DMS114 treated with DMSO at 0.1 percent for 48 hours (cell line): ENCODE data around the gene XPA.
A peak's percentile ranks its signal among the peaks of the same experiment; 100 is the strongest.
"Not testable (repeated sequence)": the region's sequence is repeated elsewhere in the genome, so short reads cannot be mapped to it uniquely, and the experiment has no call there.

Experiments used
- DNase-seq: peaks from one replicate; lab custom pipeline; 2025; ENCODE audit not compliant: unreplicated experiment; lab: John Stamatoyannopoulos, UW

The XPA gene

GRCh38 chr9:97696803-97697601 lies at the start of gene XPA:
Gene XPA (minus strand): TSS chr9:97697340. CDS start chr9:97697292, 48 bp downstream.
- peak; percentile 81 for DNase-seq

DNA sequence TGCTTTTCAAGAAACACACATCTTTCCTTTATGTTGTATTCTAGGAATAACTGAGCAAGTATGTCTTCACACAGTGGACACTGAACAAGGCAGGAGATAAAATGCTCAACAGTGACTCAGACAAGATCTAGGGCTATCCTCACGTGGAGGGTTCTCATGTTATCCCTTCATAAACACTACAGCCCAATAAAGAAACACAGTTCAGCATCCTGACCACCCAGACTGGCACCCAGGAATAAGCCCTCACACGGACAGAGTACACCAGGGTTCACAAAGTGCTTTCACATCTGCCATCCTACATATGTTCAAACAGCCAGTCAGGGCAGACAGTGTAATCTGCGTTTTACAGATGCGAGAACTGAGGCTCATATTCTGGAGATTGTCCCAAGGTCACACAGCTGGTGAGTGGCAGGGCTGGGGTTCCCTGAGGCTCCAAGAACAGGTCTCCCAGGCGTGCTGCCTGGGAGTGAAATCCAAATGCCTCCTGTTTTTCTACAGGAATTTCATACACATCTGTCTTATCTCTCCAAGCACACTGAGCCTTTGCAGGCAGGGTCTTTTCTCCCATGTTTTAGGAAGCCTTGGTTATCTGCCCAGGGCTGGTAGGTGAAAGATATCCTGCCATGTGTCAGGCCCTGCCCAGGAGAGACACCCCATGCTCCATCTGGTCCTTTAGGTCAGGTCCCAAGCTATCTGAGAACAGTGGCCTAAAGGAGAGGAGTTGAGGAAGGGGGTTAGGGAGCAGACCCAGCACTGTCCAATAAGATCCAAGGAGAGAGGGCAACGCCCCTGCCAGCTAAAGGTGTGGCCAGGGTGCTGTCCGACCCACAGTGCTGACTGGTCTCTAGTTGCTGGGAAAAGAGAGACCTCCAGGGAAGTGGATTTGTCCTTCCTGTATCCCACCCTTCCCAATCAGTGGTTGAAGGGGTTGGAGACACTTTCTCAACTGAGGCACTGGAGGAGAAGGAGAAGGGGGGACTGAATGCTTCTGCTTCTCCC lies 47.9 kb upstream of the XPA start:
- no peak for DNase-seq

DNA sequence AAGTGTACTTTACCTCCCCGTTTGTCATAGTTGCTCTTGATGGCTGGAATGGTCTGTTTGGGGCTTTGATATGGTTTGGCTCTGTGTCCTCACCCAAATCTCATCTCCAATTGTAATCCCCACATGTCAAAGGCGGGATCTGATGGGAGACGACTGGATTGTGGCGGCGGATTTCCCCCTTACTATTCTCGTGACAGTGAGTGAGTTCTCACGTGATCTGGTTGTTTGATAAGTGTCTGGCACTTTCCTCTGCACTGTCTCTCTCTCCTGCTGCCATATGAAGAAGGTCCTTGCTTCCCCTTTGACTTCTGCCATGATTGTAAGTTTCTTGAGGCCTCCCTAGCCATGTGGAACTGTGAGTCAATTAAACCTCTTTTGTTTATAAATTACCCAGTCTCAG lies 46.9 kb upstream of the XPA start:
- DNase-seq = not testable (repeated sequence)

- no peak for DNase-seq
Measured at GRCh38 chr9:97742545-97742944, 45.4 kb upstream of the XPA start.

- no peak for DNase-seq
Measured at GRCh38 chr9:97741947-97742346, 44.8 kb upstream of the XPA start.

- no peak for DNase-seq
Measured at GRCh38 chr9:97740848-97741821, 44.0 kb upstream of the XPA start.

DNA sequence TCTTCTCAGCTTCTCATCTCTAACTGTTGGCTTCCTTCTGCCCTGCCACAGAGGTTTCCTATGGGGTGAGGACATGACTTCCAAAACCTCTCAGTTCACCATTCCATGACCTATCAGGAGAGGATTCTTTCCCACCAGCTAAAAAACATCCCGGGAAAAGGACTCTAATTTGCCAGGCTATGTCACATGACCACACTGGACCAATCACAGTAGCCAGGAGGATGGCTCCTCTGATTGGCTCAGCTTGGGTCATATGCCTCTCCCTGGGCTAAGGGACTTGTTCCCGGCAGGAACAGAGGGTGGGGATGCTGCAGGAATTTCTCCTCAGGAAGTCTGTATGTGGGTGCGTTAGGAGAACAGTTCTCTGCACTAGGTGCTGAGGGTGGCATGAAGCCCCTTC lies 40.3 kb upstream of the XPA start:
- DNase-seq = no peak

DNA sequence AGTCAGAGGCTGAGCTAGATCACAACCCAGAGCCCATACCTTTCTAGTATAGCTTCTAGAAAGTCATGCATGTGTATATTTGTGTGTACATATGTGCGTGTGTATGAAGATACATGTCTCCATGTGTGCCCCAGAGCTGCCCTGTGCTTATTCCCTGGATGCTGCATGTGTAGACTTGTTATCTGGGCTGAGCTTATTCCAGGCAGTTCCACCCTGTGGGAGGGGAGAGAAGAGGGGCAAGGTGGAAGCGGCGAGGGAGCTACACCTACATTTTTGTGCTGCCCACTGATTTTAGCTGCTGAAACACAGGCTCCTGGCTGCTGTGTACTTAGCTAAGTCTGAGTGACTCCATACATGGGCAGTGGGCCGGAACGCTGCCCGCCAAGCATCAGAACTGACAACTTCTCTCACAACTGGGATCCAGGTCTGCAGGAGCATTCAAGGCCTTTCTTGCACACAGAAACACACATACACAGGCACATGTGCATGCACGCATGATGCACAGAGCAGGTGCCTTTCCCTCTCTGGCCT lies 38.0 kb upstream of the XPA start:
- no peak for DNase-seq

- DNase-seq = no peak
Measured at GRCh38 chr9:97726716-97727115, 29.6 kb upstream of the XPA start.

DNA sequence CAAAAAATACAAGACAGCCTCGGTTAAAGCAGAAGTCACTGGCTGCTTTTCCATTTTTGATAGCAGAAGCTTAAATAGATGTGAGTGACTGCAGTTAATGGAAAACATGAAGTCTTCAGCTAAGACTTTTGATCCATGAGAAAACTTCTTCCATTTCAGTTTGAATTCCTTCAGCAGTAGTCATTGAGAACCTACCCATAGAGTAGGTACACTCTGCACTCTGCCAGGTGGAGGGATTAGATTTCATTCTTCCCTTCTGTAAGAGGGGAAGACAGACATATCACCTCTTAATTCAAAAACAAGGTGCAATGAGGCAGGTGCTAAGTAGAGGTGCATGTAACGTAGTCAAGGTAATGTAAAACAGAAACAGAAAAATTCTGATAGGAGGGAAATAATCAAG lies 26.7 kb upstream of the XPA start:
- no peak for DNase-seq

DNA sequence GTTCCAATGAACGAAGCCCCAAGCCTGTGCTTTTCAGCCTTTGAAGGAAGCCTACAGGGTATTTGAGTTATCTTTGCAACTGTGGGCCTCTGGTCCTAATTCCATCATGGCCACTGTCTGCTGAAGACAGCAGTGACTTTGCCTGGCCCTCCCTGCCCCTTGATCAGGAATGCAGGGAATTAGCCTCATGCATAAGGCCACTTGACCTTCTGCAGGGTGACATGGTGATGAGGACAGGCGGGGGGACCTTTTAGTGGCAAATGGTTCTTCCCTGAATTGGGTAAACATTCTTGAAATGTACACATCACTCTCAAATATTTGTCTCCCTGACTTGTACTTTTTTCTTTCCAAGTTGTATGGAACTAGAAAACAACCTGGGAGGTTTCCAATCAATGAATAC lies 25.2 kb upstream of the XPA start:
- DNase-seq = no peak

DNA sequence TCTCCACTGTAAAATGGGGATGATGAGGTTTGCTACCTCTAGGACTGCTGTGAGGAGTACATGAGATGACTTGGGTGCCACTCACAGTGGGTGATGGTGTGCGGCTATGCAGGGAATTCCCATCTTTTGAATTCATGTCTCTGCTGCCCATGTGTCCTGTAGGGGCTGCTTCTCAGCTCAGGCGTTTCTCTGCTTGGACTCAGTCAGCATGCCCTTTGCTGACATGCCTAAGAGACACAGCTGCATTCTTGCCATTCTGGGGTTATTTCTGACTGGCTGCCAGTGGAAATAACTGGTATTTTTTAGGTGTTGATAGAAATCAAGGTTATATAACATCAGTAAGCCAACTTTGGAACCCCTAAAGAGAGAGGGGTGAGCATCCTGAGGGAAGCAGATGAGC lies 24.3 kb upstream of the XPA start:
- DNase-seq = no peak

DNA sequence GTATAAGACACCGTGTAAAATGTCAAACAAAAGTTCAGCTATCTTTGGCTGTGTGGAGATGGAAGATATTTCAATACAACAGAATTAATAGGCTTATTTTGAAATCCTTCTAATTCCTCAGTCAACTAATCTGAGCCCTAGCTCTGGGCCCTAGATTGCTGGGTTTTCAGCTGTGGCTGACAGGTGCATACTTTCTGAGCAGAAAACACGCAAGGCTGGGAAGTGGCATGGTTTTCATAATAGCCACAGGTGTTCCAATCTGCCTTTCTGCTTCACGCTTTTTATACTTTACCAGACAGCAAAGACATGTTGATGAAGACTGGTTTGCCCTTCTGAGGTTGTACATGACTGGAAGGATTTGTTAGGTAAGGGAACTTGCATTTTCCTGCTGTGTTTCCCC lies 20.7 kb upstream of the XPA start:
- no peak for DNase-seq

GRCh38 chr9:97714435-97714834 lies 17.3 kb upstream of the XPA start:
- no peak for DNase-seq

- DNase-seq = no peak
Measured at GRCh38 chr9:97711223-97711626, 14.1 kb upstream of the XPA start.

- DNase-seq = peak; percentile 22
Measured at GRCh38 chr9:97710356-97711222, 13.4 kb upstream of the XPA start.

GRCh38 chr9:97706246-97706645 lies 9.1 kb upstream of the XPA start:
- no peak for DNase-seq

GRCh38 chr9:97705354-97705950 lies 8.3 kb upstream of the XPA start:
- no peak for DNase-seq

DNA sequence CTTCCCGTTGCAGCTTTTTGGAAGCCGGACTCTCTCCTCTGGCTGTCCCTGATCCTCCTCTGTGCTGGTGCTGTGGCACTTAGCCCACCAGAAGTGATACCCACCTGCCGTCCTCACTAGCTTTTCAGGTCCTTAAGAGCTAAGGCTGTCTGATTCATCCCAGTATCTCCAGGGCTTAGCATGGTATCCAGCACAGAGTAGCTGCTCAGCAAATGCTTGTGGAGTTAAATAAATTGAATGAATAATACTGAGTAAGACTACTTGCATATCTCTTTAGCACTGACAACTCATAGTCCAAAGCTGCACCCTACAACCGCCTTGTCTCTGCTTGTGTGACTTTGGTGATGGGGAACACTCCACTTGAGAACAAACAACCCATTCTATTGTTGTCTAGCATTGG lies 7.7 kb upstream of the XPA start:
- DNase-seq = no peak
